ENCODE measurements around the gene LRMDA.

The LRMDA gene

DNA sequence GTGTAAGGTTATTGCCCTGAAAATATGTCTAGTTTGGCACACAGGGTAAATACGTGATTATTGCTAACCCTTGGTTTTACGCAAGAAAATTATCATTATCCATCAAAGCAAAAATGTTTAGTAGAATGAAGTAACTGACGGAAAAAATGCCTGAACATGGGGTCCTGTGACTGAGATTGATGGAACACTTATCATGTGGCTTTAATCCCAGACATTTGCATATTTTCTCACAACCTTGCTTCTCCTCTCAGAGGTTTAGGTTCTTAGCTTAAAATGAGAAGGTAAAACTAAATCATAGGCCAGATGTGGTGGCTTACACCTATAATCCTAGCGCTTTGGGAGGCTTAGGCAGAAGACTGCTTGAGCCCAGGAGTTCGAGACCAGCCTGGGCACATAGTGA, 1010.7 kb downstream of the LRMDA start:
- ChIA-PET CTCF (interaction anchor here (1.1 to 1.4 kb wide), 2 partner anchors 10 to 11 kb away, joined by 4 read pairs; no protein-coding TSS in a partner anchor), POLR2A (no interaction called here)
- DNase-seq (ENCODE audit: extremely low spot score) = no peak
- TF ChIP-seq CTCF (IDR thresholded peaks at IDR 0.05; ENCODE audit: control extremely low read depth, extremely low read depth, low read depth, missing control alignments) = no peak

DNA sequence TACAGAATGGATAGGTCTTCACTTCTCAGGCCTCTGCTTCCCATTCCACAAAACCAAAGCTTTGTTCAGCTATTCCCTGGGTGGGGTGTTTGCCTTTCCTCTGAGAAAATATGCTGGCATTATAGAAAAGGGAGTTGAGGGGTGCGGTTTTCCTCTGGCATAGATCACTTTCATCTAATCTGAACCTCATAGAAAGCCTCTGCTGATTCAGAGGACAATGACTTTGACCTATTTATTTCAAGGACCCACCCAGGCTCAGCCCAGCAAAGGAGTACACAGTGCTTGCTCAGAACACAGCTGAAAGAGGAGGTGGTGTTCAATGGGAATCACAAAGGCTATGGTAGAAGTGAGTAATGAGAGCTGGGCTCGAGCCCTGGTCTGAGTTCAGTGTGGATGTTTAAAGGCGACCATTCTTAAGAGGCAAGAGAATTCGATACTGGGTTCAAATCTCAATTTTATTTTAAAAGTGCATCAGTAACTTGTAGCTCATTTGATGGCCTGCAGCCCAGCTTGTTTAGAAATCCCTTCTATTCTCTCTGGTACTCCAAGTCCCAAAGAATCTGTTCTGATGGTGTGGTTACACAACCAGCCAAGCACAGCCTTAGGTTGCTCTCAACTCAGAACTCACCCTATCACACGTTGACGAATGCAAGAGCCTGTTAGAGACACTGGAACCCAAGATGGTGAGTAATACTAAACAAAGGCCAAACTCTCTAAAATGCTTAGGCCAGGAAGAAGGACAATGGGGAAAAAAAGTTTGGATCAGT, 1012.8 kb downstream of the LRMDA start:
- POLR2A ChIA-PET = no interaction called here
- DNase-seq (ENCODE audit: extremely low spot score) = no peak
- no peak for TF ChIP-seq CTCF (IDR thresholded peaks at IDR 0.05; ENCODE audit: control extremely low read depth, extremely low read depth, low read depth, missing control alignments)
- CTCF ChIA-PET = interaction anchor here (0.7 to 1.8 kb wide), 2 partner anchors 20 to 62 kb away, joined by 3 to 5 read pairs; no protein-coding TSS in a partner anchor

DNA sequence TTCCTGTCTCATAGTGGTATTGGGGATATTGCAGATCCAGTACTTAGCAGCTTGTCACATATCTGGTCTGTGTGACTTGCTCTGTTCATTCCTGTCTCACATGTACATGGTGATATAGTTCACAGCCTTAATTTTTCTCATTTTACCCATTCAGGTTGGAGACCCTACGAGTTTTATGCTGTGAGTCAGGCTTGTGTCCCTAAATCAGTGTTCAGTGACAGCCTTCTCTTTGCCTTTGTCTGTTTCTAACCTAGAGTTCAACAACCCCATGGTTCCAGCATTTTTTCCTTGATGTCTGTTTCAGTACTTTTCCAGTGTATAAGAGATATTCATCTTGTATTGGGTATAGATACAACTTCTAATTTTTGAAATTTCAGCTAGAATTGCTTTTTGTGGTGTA, 1016.2 kb downstream of the LRMDA start:
- ChIA-PET CTCF (interaction anchor here (1.2 kb wide), 1 partner anchor 10 kb away, joined by 4 read pairs; no protein-coding TSS in a partner anchor), POLR2A (no interaction called here)
- DNase-seq (ENCODE audit: extremely low spot score) = no peak
- TF ChIP-seq CTCF (IDR thresholded peaks at IDR 0.05; ENCODE audit: control extremely low read depth, extremely low read depth, low read depth, missing control alignments) = no peak

GRCh38 chr10:76451911-76452310, 1020.5 kb downstream of the LRMDA start:
- CTCF ChIA-PET = interaction anchor here (1.3 kb wide), 1 partner anchor 11 kb away, joined by 3 read pairs; no protein-coding TSS in a partner anchor
- no peak for DNase-seq (ENCODE audit: extremely low spot score)
- POLR2A ChIA-PET = no interaction called here
- no peak for TF ChIP-seq CTCF (IDR thresholded peaks at IDR 0.05; ENCODE audit: control extremely low read depth, extremely low read depth, low read depth, missing control alignments)

GRCh38 chr10:76453332-76453731, 1021.9 kb downstream of the LRMDA start:
- POLR2A ChIA-PET = no interaction called here
- DNase-seq (ENCODE audit: extremely low spot score) = no peak
- CTCF ChIA-PET = interaction anchor here (2.0 kb wide), 1 partner anchor 11 kb away, joined by 4 read pairs; no protein-coding TSS in a partner anchor
- TF ChIP-seq CTCF (IDR thresholded peaks at IDR 0.05; ENCODE audit: control extremely low read depth, extremely low read depth, low read depth, missing control alignments) = no peak

DNA sequence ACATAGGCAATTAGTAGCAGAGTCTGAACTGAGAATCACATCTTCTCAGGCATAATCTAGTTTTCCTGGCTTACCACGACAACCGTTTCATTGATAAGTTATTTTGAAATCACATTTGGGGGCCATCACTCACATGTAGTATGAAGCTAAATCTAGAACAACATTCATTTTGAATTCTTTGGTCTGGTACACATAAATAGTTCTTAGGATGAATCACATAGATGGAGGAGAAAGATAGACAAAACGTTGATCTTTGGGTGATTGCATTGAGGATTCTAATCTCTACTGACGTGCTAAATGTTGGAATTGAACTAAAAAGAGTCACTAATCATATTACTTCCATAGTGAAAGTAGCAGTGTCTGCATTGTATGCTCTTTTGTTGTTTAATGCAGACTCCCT, 1022.6 kb downstream of the LRMDA start:
- no peak for TF ChIP-seq CTCF (IDR thresholded peaks at IDR 0.05; ENCODE audit: control extremely low read depth, extremely low read depth, low read depth, missing control alignments)
- CTCF ChIA-PET = interaction anchor here (0.6 to 2.0 kb wide), 2 partner anchors 11 to 445 kb away, joined by 3 to 4 read pairs; no protein-coding TSS in a partner anchor
- no peak for DNase-seq (ENCODE audit: extremely low spot score)
- POLR2A ChIA-PET = no interaction called here

Measured in GM10248 (cell line).